ENCODE results near the gene CSNK2B. TPM values are rescaled to one million over a fixed set of nuclear protein-coding genes. Genes with fewer than 3 reads are reported as not detected.

Gene CSNK2B
- total and polyA plus RNA-seq, 7 experiments from 2014 or later = 101 to 275 (median 149) TPM

DNA sequence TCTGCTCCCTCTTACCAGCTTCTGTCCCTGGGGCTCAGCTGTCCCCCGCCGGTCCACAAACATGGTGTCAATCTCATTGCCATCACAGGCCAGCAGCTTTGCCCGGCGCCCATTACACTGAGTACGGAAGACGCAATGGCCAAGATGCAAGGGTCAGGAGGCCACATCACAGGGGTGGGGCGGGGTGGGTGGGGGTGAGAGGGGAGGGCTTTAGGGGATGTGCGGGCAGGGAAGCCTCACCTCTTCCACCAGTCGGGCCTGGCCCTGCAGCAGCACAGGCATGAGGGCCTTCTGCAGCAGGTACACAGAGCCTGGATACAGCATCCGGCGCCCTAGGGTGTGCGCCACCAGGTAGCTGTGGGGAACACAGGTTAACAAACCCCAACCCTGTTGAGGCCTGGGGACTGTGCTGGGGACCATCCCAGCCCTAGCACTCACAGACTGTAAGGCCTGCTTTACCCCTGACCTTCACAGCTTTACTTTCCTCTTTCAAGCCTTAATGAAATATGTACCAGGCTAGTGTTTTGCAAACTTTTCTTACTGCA, 25.8 kb downstream of the CSNK2B start:
- H3K36me3 ChIP-seq (ENCODE audit: control insufficient read depth in 2 of 3, insufficient read depth in 3 of 3, low read length in 3 of 3) = peaks cover 8 to 87% (median 27%) of the 10 kb centered on the region in 3 experiments
- no peak overlapping the region for H3K27ac ChIP-seq (ENCODE audit: low read depth, low read length)
- DNase-seq = no peak
- no peaks in the 10 kb centered on the region for H3K4me1 ChIP-seq (ENCODE audit: control insufficient read depth in 2 of 2, insufficient read depth in 2 of 2, low read length in 2 of 2)
- H3K4me3 ChIP-seq (ENCODE audit: low read length) = no peak overlapping the region
- ChIA-PET CTCF (interaction anchor here (0.6 kb wide), 1 partner anchor 23 kb away, joined by 4 read pairs; the partner anchor contains the start of gene LY6G6D), POLR2A (interaction anchor here (1.0 to 1.4 kb wide), 2 partner anchors 11 to 38 kb away, joined by 3 read pairs; partner anchors contain the start of gene ABHD16A)
- Mint-ChIP-seq H3K27me3 (no peaks in the 10 kb centered on the region), H3K4me1 (peaks cover 0 to 6% (median 0%) of the 10 kb centered on the region in 7 donors), H3K4me3 (no peak overlapping the region), H3K9me3 (no peaks in the 10 kb centered on the region), H3K27ac (peak overlapping the region in 1 of 9 donors; percentile 56), H3K36me3 (peaks cover 0 to 26% (median 5%) of the 10 kb centered on the region in 5 donors)
- ATAC-seq = no peak
- H3K9me3 ChIP-seq (ENCODE audit: control insufficient read depth in 2 of 3, low read length in 3 of 3) = no peaks in the 10 kb centered on the region
- H3K27me3 ChIP-seq (ENCODE audit: control insufficient read depth in 2 of 2, insufficient read depth in 2 of 2, low read length in 2 of 2) = no peaks in the 10 kb centered on the region
- intact Hi-C loops (cut with micrococcal nuclease) = no loop called here

GRCh38 chr6:31692353-31692752, 26.5 kb downstream of the CSNK2B start:
- no peak overlapping the region for H3K4me3 Mint-ChIP-seq

GRCh38 chr6:31692886-31693285, 27.0 kb downstream of the CSNK2B start:
- intact Hi-C loops (cut with micrococcal nuclease) = no loop called here
- Mint-ChIP-seq H3K9me3 (no peaks in the 10 kb centered on the region), H3K4me3 (no peak overlapping the region), H3K27ac (peak overlapping the region in 1 of 9 donors; percentile 48), H3K36me3 (peaks cover 3 to 30% (median 10%) of the 10 kb centered on the region in 5 donors), H3K27me3 (no peaks in the 10 kb centered on the region), H3K4me1 (peaks cover 5 to 13% (median 10%) of the 10 kb centered on the region in 7 donors)
- Histone ChIP-seq H3K27me3 (ENCODE audit: control insufficient read depth in 2 of 2, insufficient read depth in 2 of 2, low read length in 2 of 2) (no peaks in the 10 kb centered on the region), H3K9me3 (ENCODE audit: control insufficient read depth in 2 of 3, low read length in 3 of 3) (no peaks in the 10 kb centered on the region), H3K36me3 (ENCODE audit: control insufficient read depth in 2 of 3, insufficient read depth in 3 of 3, low read length in 3 of 3) (peaks cover 11 to 86% (median 17%) of the 10 kb centered on the region in 3 experiments), H3K4me1 (ENCODE audit: control insufficient read depth in 2 of 2, insufficient read depth in 2 of 2, low read length in 2 of 2) (no peaks in the 10 kb centered on the region), H3K4me3 (ENCODE audit: low read length) (no peak overlapping the region), H3K27ac (ENCODE audit: low read depth, low read length) (no peak overlapping the region)
- no peak for ATAC-seq
- ChIA-PET POLR2A (interaction anchor here (1.4 to 2.2 kb wide), 2 partner anchors 10 to 40 kb away, joined by 3 to 13 read pairs; partner anchors contain the start of gene ABHD16A), CTCF (no interaction called here)
- DNase-seq = no peak

More at GRCh38 chr6:31692353-31692752, 26.5 kb downstream of the CSNK2B start:
- no peaks in the 10 kb centered on the region for H3K9me3 ChIP-seq (ENCODE audit: control insufficient read depth in 2 of 3, low read length in 3 of 3)
- Mint-ChIP-seq H3K27me3 (no peaks in the 10 kb centered on the region), H3K9me3 (no peaks in the 10 kb centered on the region), H3K36me3 (peaks cover 3 to 32% (median 6%) of the 10 kb centered on the region in 5 donors), H3K4me1 (peaks cover 0 to 7% (median 5%) of the 10 kb centered on the region in 7 donors), H3K27ac (peak overlapping the region in 1 of 9 donors; percentile 46)
- no peak overlapping the region for H3K4me3 ChIP-seq (ENCODE audit: low read length)
- intact Hi-C loops (cut with micrococcal nuclease) = no loop called here
- DNase-seq (no peak), ATAC-seq (no peak)
- ChIA-PET CTCF (no interaction called here), POLR2A (interaction anchor here (1.0 to 1.4 kb wide), 2 partner anchors 10 to 39 kb away, joined by 3 read pairs; partner anchors contain the start of gene ABHD16A)
- no peaks in the 10 kb centered on the region for H3K27me3 ChIP-seq (ENCODE audit: control insufficient read depth in 2 of 2, insufficient read depth in 2 of 2, low read length in 2 of 2)
- H3K36me3 ChIP-seq (ENCODE audit: control insufficient read depth in 2 of 3, insufficient read depth in 3 of 3, low read length in 3 of 3) = peaks cover 11 to 87% (median 22%) of the 10 kb centered on the region in 3 experiments
- H3K4me1 ChIP-seq (ENCODE audit: control insufficient read depth in 2 of 2, insufficient read depth in 2 of 2, low read length in 2 of 2) = no peaks in the 10 kb centered on the region
- no peak overlapping the region for H3K27ac ChIP-seq (ENCODE audit: low read depth, low read length)

GRCh38 chr6:31693535-31693934, 27.7 kb downstream of the CSNK2B start:
- H3K9me3 ChIP-seq (ENCODE audit: control insufficient read depth in 2 of 3, low read length in 3 of 3) = no peaks in the 10 kb centered on the region
- DNase-seq (no peak), ATAC-seq (no peak)
- Mint-ChIP-seq H3K27me3 (no peaks in the 10 kb centered on the region), H3K4me3 (no peak overlapping the region), H3K27ac (peak overlapping the region in 1 of 9 donors; percentile 14), H3K36me3 (peaks cover 3 to 30% (median 12%) of the 10 kb centered on the region in 5 donors), H3K4me1 (peaks cover 9 to 17% (median 12%) of the 10 kb centered on the region in 7 donors), H3K9me3 (no peaks in the 10 kb centered on the region)
- no peak overlapping the region for H3K4me3 ChIP-seq (ENCODE audit: low read length)
- H3K36me3 ChIP-seq (ENCODE audit: control insufficient read depth in 2 of 3, insufficient read depth in 3 of 3, low read length in 3 of 3) = peaks cover 10 to 79% (median 11%) of the 10 kb centered on the region in 3 experiments
- H3K27me3 ChIP-seq (ENCODE audit: control insufficient read depth in 2 of 2, insufficient read depth in 2 of 2, low read length in 2 of 2) = no peaks in the 10 kb centered on the region
- ChIA-PET POLR2A (interaction anchor here (0.6 to 2.2 kb wide), 2 partner anchors 10 to 128 kb away, joined by 3 to 13 read pairs; partner anchors contain the start of gene ABHD16A), CTCF (no interaction called here)
- no peaks in the 10 kb centered on the region for H3K4me1 ChIP-seq (ENCODE audit: control insufficient read depth in 2 of 2, insufficient read depth in 2 of 2, low read length in 2 of 2)
- no peak overlapping the region for H3K27ac ChIP-seq (ENCODE audit: low read depth, low read length)
- intact Hi-C loops (cut with micrococcal nuclease) = no loop called here

GRCh38 chr6:31697555-31697954, 31.7 kb downstream of the CSNK2B start:
- Histone ChIP-seq H3K27me3 (ENCODE audit: control insufficient read depth in 2 of 2, insufficient read depth in 2 of 2, low read length in 2 of 2) (no peaks in the 10 kb centered on the region), H3K9me3 (ENCODE audit: control insufficient read depth in 2 of 3, low read length in 3 of 3) (no peaks in the 10 kb centered on the region), H3K4me1 (ENCODE audit: control insufficient read depth in 2 of 2, insufficient read depth in 2 of 2, low read length in 2 of 2) (peaks cover 21% of the 10 kb centered on the region in 2 donors), H3K27ac (ENCODE audit: low read depth, low read length) (no peak overlapping the region), H3K36me3 (ENCODE audit: control insufficient read depth in 2 of 3, insufficient read depth in 3 of 3, low read length in 3 of 3) (peaks cover 10 to 59% (median 11%) of the 10 kb centered on the region in 3 experiments), H3K4me3 (ENCODE audit: low read length) (no peak overlapping the region)
- no peak for ATAC-seq
- DNase-seq = no peak
- intact Hi-C loops (cut with micrococcal nuclease) = no loop called here
- no peaks in the 10 kb centered on the region for H3K27me3 Mint-ChIP-seq
- no peaks in the 10 kb centered on the region for H3K9me3 Mint-ChIP-seq
- H3K4me1 Mint-ChIP-seq = peaks cover 26 to 42% (median 31%) of the 10 kb centered on the region in 7 donors
- ChIA-PET CTCF (interaction anchor here (1.0 kb wide), 1 partner anchor 146 kb away, joined by 3 read pairs; no protein-coding TSS in a partner anchor), POLR2A (no interaction called here)
- peak overlapping the region; percentile 9 to 74 (median 41) for H3K27ac Mint-ChIP-seq
- peaks cover 3 to 23% (median 11%) of the 10 kb centered on the region in 5 donors for H3K36me3 Mint-ChIP-seq
- peak overlapping the region in 3 of 10 donors; percentile 4 to 40 (median 8) for H3K4me3 Mint-ChIP-seq

GRCh38 chr6:31700740-31701401, 35.0 kb downstream of the CSNK2B start:
- intact Hi-C loops (cut with micrococcal nuclease) = loop anchor here in 1 of 2 donors (10.0 kb wide), 1 partner anchor 156 kb away; the partner anchor contains the start of genes ATP6V1G2, DDX39B and NFKBIL1
- Mint-ChIP-seq H3K27me3 (no peaks in the 10 kb centered on the region), H3K36me3 (peaks cover 3 to 16% (median 11%) of the 10 kb centered on the region in 5 donors), H3K4me1 (peaks cover 27 to 50% (median 37%) of the 10 kb centered on the region in 7 donors), H3K27ac (peak overlapping the region in 8 of 9 donors; percentile 10 to 97 (median 74)), H3K4me3 (peak overlapping the region; percentile 48 to 100 (median 97)), H3K9me3 (no peaks in the 10 kb centered on the region)
- POLR2A ChIA-PET = interaction anchor here (0.7 to 1.7 kb wide), 2 partner anchors 20 to 118 kb away, joined by 3 to 4 read pairs; partner anchors contain the start of gene LY6G5C
- no peaks in the 10 kb centered on the region for H3K9me3 ChIP-seq (ENCODE audit: control insufficient read depth in 2 of 3, low read length in 3 of 3)
- H3K4me3 ChIP-seq (ENCODE audit: low read length) = no peak overlapping the region
- peak overlapping the region; percentile 14 for H3K27ac ChIP-seq (ENCODE audit: low read depth, low read length)
- ATAC-seq = no peak
- CTCF ChIA-PET = no interaction called here
- peaks cover 3 to 37% (median 7%) of the 10 kb centered on the region in 3 experiments for H3K36me3 ChIP-seq (ENCODE audit: control insufficient read depth in 2 of 3, insufficient read depth in 3 of 3, low read length in 3 of 3)
- H3K27me3 ChIP-seq (ENCODE audit: control insufficient read depth in 2 of 2, insufficient read depth in 2 of 2, low read length in 2 of 2) = no peaks in the 10 kb centered on the region
- H3K4me1 ChIP-seq (ENCODE audit: control insufficient read depth in 2 of 2, insufficient read depth in 2 of 2, low read length in 2 of 2) = peaks cover 21 to 28% of the 10 kb centered on the region in 2 donors
- DNase-seq = no peak
